A673 (cell line): ENCODE results near the gene LRRC3B. TPM values are rescaled to one million over a fixed set of nuclear protein-coding genes. Genes with fewer than 3 reads are reported as not detected.
A peak's percentile ranks its signal among the peaks of the same experiment; 100 is the strongest.

Experiments
- BruUV-seq: library from RNA; stranded (reverse); fragments of 400-500 nt; replicated peaks from 2 replicates; lab custom pipeline; 2021; lab: Mats Ljungman, UMichigan
- CTCF ChIA-PET: fragments of 300-600 bp; sonication (Branson Sonifier 250); formaldehyde crosslinking; loops from one replicate; lab custom pipeline; 2022; ENCODE audit warnings: antibody characterized with exemption; lab: Charles Lee
- POLR2A ChIA-PET: fragments of 300-600 bp; sonication (Branson Sonifier 250); formaldehyde crosslinking; loops from one replicate; lab custom pipeline; 2022; ENCODE audit warnings: antibody characterized with exemption; ENCODE audit not compliant: low non-redundant PET; lab: Charles Lee
- DNase-seq: peaks from one replicate; pipeline ENCODE4 v3.0.0-alpha.2; 2015; ENCODE audit warnings: low spot score
- H3K27ac ChIP-seq: fragments of 200-600 bp; sonication (generic); 2 replicates; pipeline ENCODE4 v1.5.1; 2016; ENCODE audit warnings: mixed run types, low read depth, mild to moderate bottlenecking, mixed read lengths, antibody characterized with exemption, low read length; ENCODE audit not compliant: poor library complexity, severe bottlenecking
- H3K27me3 ChIP-seq: fragments of 200-600 bp; sonication (generic); replicated peaks from 2 replicates; pipeline ENCODE4 v1.6.1; 2017; ENCODE audit warnings: mixed run types, low read depth, mild to moderate bottlenecking, mixed read lengths, antibody characterized with exemption, low read length; ENCODE audit not compliant: insufficient read depth, poor library complexity
- H3K36me3 ChIP-seq: fragments of 200-600 bp; sonication (generic); 2 replicates; pipeline ENCODE4 v1.6.1; 2016; ENCODE audit warnings: mixed run types, mild to moderate bottlenecking, mixed read lengths, antibody characterized with exemption, low read length; ENCODE audit not compliant: insufficient read depth, poor library complexity, severe bottlenecking
- H3K4me1 ChIP-seq: fragments of 200-600 bp; sonication (generic); 2 replicates; pipeline ENCODE4 v1.6.1; 2017; ENCODE audit warnings: mixed run types, mild to moderate bottlenecking, mixed read lengths, antibody characterized with exemption, low read length; ENCODE audit not compliant: insufficient read depth, poor library complexity, severe bottlenecking
- H3K4me3 ChIP-seq: fragments of 200-600 bp; sonication (generic); 2 replicates; pipeline ENCODE4 v1.5.1; 2016; ENCODE audit warnings: low read depth, mixed run types, mild to moderate bottlenecking, mixed read lengths, low read length; ENCODE audit not compliant: poor library complexity, severe bottlenecking
- H3K9me3 ChIP-seq: fragments of 200-600 bp; sonication (generic); 2 replicates; pipeline ENCODE4 v1.6.1; 2016; ENCODE audit warnings: mixed run types, low read depth, mild to moderate bottlenecking, mixed read lengths, antibody characterized with exemption, low read length; ENCODE audit not compliant: poor library complexity, severe bottlenecking
- EZH2 ChIP-seq: fragments of 200-600 bp; sonication (generic); IDR thresholded peaks from 2 replicates; pipeline ENCODE4 v1.6.1; 2017; ENCODE audit warnings: borderline replicate concordance, low read depth, mild to moderate bottlenecking, mixed read lengths, antibody characterized with exemption, low read length; ENCODE audit not compliant: poor library complexity, severe bottlenecking
- intact Hi-C: fragments of 100-400 bp; cut with micrococcal nuclease; formaldehyde crosslinking; loops from one replicate; pipeline ENCODE4 v1.10.0; 2022; ENCODE audit not compliant: unreplicated experiment
- total RNA-seq: library from RNA; stranded (reverse); gene quantifications from 2 replicates; pipeline ENCODE4 v1.2.3, GENCODE V29; 2021
- TF ChIP-seq, protein P1 (sequence below): fragments of 300-800, 200-600 bp; sonication (generic); conservative IDR thresholded peaks from 2 replicates; pipeline ENCODE4 v1.5.1; 2017; ENCODE audit warnings: low read depth, mild to moderate bottlenecking, antibody characterized with exemption, low read length, moderate library complexity, mixed read lengths

Gene LRRC3B
- total RNA-seq, 1 experiment from 2014 or later: not detected

GRCh38 chr3:26621176-26621575 lies 1.4 kb upstream of the LRRC3B start:
- no peak for TF ChIP-seq EZH2
- TF ChIP-seq, protein P1, sequence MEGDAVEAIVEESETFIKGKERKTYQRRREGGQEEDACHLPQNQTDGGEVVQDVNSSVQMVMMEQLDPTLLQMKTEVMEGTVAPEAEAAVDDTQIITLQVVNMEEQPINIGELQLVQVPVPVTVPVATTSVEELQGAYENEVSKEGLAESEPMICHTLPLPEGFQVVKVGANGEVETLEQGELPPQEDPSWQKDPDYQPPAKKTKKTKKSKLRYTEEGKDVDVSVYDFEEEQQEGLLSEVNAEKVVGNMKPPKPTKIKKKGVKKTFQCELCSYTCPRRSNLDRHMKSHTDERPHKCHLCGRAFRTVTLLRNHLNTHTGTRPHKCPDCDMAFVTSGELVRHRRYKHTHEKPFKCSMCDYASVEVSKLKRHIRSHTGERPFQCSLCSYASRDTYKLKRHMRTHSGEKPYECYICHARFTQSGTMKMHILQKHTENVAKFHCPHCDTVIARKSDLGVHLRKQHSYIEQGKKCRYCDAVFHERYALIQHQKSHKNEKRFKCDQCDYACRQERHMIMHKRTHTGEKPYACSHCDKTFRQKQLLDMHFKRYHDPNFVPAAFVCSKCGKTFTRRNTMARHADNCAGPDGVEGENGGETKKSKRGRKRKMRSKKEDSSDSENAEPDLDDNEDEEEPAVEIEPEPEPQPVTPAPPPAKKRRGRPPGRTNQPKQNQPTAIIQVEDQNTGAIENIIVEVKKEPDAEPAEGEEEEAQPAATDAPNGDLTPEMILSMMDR: no peak
- H3K36me3 ChIP-seq: no peaks in the 10 kb centered on the region
- DNase-seq: no peak
- H3K4me1 ChIP-seq: no peaks in the 10 kb centered on the region
- intact Hi-C loops: no loop called here
- BruUV-seq: no TSS peak
- no peak overlapping the region for H3K27ac ChIP-seq
- peaks cover 42% of the 10 kb centered on the region for H3K27me3 ChIP-seq
- H3K9me3 ChIP-seq: no peaks in the 10 kb centered on the region
- H3K4me3 ChIP-seq: no peak overlapping the region
- ChIA-PET POLR2A (no interaction called here), CTCF (no interaction called here)

DNA sequence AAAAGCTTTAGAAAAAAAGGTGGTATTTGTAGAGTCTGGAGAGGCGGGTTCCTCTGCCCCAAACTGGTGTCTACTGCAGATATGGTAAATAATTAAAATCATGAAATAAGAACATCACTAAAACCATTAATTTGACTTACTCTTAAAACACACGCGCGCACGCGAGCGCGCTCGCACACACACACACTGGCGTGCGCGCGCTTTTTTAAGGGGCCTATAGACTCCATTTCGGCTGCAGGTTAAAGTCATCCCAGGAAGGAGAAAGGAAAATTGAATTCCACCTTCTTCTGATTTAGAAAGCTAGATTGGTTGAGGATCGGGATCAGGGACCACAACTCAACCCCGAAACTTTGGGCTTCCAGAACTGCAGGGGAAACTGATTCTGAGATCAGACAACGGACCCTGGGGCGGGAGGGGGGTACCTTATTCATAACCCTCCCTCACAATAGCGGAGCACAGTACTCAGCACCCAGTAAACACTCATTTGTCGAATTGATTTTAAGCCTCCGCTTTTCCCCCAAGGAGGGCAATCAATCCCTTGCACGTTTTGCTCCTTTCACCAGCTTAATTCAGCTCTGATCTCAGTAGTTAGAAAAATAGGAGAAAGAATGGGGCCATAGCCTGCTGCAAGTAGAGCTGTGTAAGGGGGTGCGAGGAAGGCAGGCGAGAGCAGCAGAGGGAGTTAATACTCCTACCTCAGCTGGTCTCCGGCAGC lies 509 bp upstream of the LRRC3B start:
- DNase-seq: no peak
- CTCF ChIA-PET: no interaction called here
- intact Hi-C loops: no loop called here
- Histone ChIP-seq H3K27me3 (peaks cover 42% of the 10 kb centered on the region), H3K27ac (no peak overlapping the region), H3K4me3 (peak overlapping the region; percentile 24), H3K36me3 (no peaks in the 10 kb centered on the region), H3K4me1 (no peaks in the 10 kb centered on the region), H3K9me3 (no peaks in the 10 kb centered on the region)
- TF ChIP-seq, protein P1: no peak
- no peak for TF ChIP-seq EZH2
- no TSS peak for BruUV-seq
- POLR2A ChIA-PET: no interaction called here

DNA sequence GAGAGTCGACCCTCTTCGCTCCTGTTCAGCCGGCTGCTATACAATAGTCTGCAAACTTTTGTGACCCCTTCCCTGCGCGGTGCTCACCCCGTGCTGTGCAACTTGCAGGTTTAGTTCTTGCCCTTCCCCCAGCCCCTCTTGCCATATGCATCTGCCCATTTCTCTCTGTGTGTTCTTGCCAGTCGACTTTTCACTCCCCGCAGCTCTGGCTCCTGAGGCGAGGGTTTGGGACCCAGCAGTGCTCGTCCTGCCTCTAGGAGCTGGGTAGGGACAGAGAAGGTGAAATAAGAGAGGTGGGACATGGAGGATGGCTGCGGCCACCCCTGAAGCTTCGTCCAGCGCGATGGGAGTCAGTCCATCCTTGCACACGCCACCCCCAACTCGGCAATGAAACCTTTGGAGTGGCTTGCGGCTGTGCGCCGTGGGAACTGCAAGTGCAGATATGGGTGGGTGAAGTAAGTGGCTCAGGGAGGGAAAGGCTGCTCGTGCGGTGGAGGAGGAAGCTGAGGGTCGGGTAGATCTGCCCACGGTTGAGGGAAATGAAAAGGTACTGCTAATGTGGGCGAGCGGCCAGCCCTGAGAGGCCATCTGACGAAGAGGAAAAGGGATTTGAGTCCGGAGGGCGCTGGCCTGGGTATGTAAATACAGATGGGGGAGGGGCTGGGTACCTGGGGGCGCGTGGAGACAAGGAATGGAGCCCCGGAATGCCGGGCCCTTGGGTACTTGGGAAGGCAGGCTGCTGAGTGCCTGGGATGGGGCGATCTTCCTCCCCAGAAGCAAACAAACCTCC lies 1.0 kb downstream of the LRRC3B start:
- intact Hi-C loops: no loop called here
- ChIA-PET CTCF (no interaction called here), POLR2A (no interaction called here)
- H3K9me3 ChIP-seq: no peaks in the 10 kb centered on the region
- H3K27me3 ChIP-seq: peaks cover 42% of the 10 kb centered on the region
- DNase-seq: no peak
- H3K4me1 ChIP-seq: no peaks in the 10 kb centered on the region
- H3K36me3 ChIP-seq: no peaks in the 10 kb centered on the region
- no TSS peak for BruUV-seq
- H3K4me3 ChIP-seq: no peak overlapping the region
- H3K27ac ChIP-seq: no peak overlapping the region
- peak; percentile 5 for TF ChIP-seq EZH2
- TF ChIP-seq, protein P1: no peak
